Activated CD4-positive, alpha-beta T cell treated with anti-CD3 and anti-CD28 coated beads for 4 hours (primary cell): ENCODE data around the gene F7.
"Not testable (repeated sequence)": the region's sequence is repeated elsewhere in the genome, so short reads cannot be mapped to it uniquely, and the experiment has no call there.

Source experiments
- DNase-seq, 2 donors: peaks; one replicate each; pipeline ENCODE4 v3.0.0-alpha.2; 2020

The F7 gene

GRCh38 chr13:113157206-113157928 lies 51.8 kb downstream of the F7 start:
- no peak for DNase-seq

GRCh38 chr13:113157929-113158747 lies 52.5 kb downstream of the F7 start, which contains the start of gene PROZ:
TSS of gene PROZ (plus strand) at chr13:113158648. CDS start at chr13:113158661, 13 bp downstream.
- DNase-seq: no peak

- no peak for DNase-seq
Observed at GRCh38 chr13:113158946-113159345, 53.4 kb downstream of the F7 start.

GRCh38 chr13:113159701-113160100 lies 54.1 kb downstream of the F7 start:
- DNase-seq: no peak

GRCh38 chr13:113160983-113161382 lies 55.4 kb downstream of the F7 start:
- DNase-seq: no peak

- DNase-seq: no peak
Observed at GRCh38 chr13:113161433-113161832, 55.8 kb downstream of the F7 start.

GRCh38 chr13:113161975-113162374 lies 56.4 kb downstream of the F7 start:
- not testable (repeated sequence) for DNase-seq

- DNase-seq: no peak
Observed at GRCh38 chr13:113162783-113163685, 57.4 kb downstream of the F7 start.

- DNase-seq: no peak
Observed at GRCh38 chr13:113164492-113164891, 58.9 kb downstream of the F7 start.

GRCh38 chr13:113166266-113166665 lies 60.7 kb downstream of the F7 start:
- no peak for DNase-seq

- no peak for DNase-seq
Observed at GRCh38 chr13:113166681-113167080, 61.1 kb downstream of the F7 start.

- DNase-seq: no peak
Observed at GRCh38 chr13:113167155-113167554, 61.6 kb downstream of the F7 start.

GRCh38 chr13:113167575-113167974 lies 62.0 kb downstream of the F7 start:
- no peak for DNase-seq

- DNase-seq: no peak
Observed at GRCh38 chr13:113168211-113168610, 62.6 kb downstream of the F7 start.

GRCh38 chr13:113169277-113170272 lies 64.0 kb downstream of the F7 start:
- no peak for DNase-seq
